Progenitor cell of endocrine pancreas (in vitro differentiated cells): ENCODE results near the gene TNP2. TPM values are rescaled to one million over a fixed set of nuclear protein-coding genes. Genes with fewer than 3 reads are reported as not detected.

Experiments used
- DNase-seq: peaks from one replicate; pipeline ENCODE4 v3.0.0; 2021; ENCODE audit warnings: low spot score; ENCODE audit not compliant: unreplicated experiment
- H3K27ac Mint-ChIP-seq: 2 replicates; pipeline ENCODE4 v1.8.0; 2021; ENCODE audit warnings: mild to moderate bottlenecking, moderate library complexity, mixed read lengths
- H3K27me3 Mint-ChIP-seq: 2 replicates; pipeline ENCODE4 v1.8.0; 2021; ENCODE audit warnings: mixed read lengths
- H3K36me3 Mint-ChIP-seq: 2 replicates; pipeline ENCODE4 v1.8.0; 2022; ENCODE audit warnings: mixed read lengths; ENCODE audit not compliant: insufficient read depth
- H3K4me1 Mint-ChIP-seq: 2 replicates; pipeline ENCODE4 v1.8.0; 2021; ENCODE audit warnings: low read depth, mixed read lengths
- H3K4me3 Mint-ChIP-seq: 2 replicates; pipeline ENCODE4 v1.8.0; 2021; ENCODE audit warnings: low read depth, mild to moderate bottlenecking, moderate library complexity, mixed read lengths
- H3K9me3 Mint-ChIP-seq: 2 replicates; pipeline ENCODE4 v1.8.0; 2021; ENCODE audit warnings: low read depth, mixed read lengths
- CTCF ChIP-seq: fragments of 200-600 bp; sonication (generic); IDR thresholded peaks from one replicate; pipeline ENCODE4 v1.5.0; 2021; ENCODE audit warnings: antibody characterized with exemption, mild to moderate bottlenecking; ENCODE audit not compliant: unreplicated experiment
- total RNA-seq: library from RNA; stranded (reverse); gene quantifications from 2 replicates; pipeline ENCODE4 v1.2.1, GENCODE V29; 2021

Gene TNP2
- total RNA-seq, 1 donor from 2014 or later: not detected

GRCh38 chr16:11264155-11264832 is 4.8 kb downstream of the TNP2 start:
- no peak for DNase-seq
- Mint-ChIP-seq H3K27me3 (peaks cover 3% of the 10 kb centered on the region), H3K4me3 (no peak overlapping the region), H3K4me1 (peaks cover 13% of the 10 kb centered on the region), H3K9me3 (no peaks in the 10 kb centered on the region), H3K36me3 (no peaks in the 10 kb centered on the region), H3K27ac (no peak overlapping the region)
- TF ChIP-seq CTCF: no peak

GRCh38 chr16:11263737-11264136 is 5.4 kb downstream of the TNP2 start:
- DNase-seq: no peak
- Mint-ChIP-seq H3K9me3 (no peaks in the 10 kb centered on the region), H3K4me1 (peaks cover 13% of the 10 kb centered on the region), H3K27ac (no peak overlapping the region), H3K36me3 (no peaks in the 10 kb centered on the region), H3K27me3 (peaks cover 3% of the 10 kb centered on the region), H3K4me3 (no peak overlapping the region)
- TF ChIP-seq CTCF: no peak

GRCh38 chr16:11262915-11263314 is 6.2 kb downstream of the TNP2 start:
- peaks cover 3% of the 10 kb centered on the region for H3K27me3 Mint-ChIP-seq
- no peaks in the 10 kb centered on the region for H3K36me3 Mint-ChIP-seq
- no peak overlapping the region for H3K27ac Mint-ChIP-seq
- no peak for DNase-seq
- H3K9me3 Mint-ChIP-seq: no peaks in the 10 kb centered on the region
- H3K4me1 Mint-ChIP-seq: peaks cover 13% of the 10 kb centered on the region
- no peak for TF ChIP-seq CTCF
- H3K4me3 Mint-ChIP-seq: no peak overlapping the region

- H3K4me1 Mint-ChIP-seq: peaks cover 20% of the 10 kb centered on the region
- H3K9me3 Mint-ChIP-seq: no peaks in the 10 kb centered on the region
- no peak for TF ChIP-seq CTCF
- H3K27ac Mint-ChIP-seq: peak overlapping the region; percentile 88
- no peak overlapping the region for H3K4me3 Mint-ChIP-seq
- H3K36me3 Mint-ChIP-seq: no peaks in the 10 kb centered on the region
- DNase-seq: no peak
- peaks cover 3% of the 10 kb centered on the region for H3K27me3 Mint-ChIP-seq
Measured at GRCh38 chr16:11260596-11260966, 8.5 kb downstream of the TNP2 start.

- Mint-ChIP-seq H3K4me3 (no peak overlapping the region), H3K4me1 (peaks cover 20% of the 10 kb centered on the region), H3K27me3 (peaks cover 3% of the 10 kb centered on the region), H3K36me3 (no peaks in the 10 kb centered on the region), H3K9me3 (no peaks in the 10 kb centered on the region), H3K27ac (peak overlapping the region; percentile 88)
- TF ChIP-seq CTCF: no peak
- no peak for DNase-seq
Measured at GRCh38 chr16:11259655-11260595, 9.2 kb downstream of the TNP2 start.
